B cell (primary cell): ENCODE measurements around the gene SRRM5.

Source experiments
- EZH2 ChIP-seq: IDR thresholded peaks from 2 replicates; pipeline ENCODE4 v1.6.1; 2012; ENCODE audit warnings: borderline replicate concordance, low read depth, mild to moderate bottlenecking, moderate library complexity, low read length; ENCODE audit not compliant: insufficient read depth, poor library complexity, severe bottlenecking
- TF ChIP-seq, protein P1 (sequence below): fragments of 200-600 bp; IDR thresholded peaks from one replicate; pipeline ENCODE4 v1.8.0; 2022; ENCODE audit warnings: antibody characterized with exemption, mild to moderate bottlenecking

DNA sequence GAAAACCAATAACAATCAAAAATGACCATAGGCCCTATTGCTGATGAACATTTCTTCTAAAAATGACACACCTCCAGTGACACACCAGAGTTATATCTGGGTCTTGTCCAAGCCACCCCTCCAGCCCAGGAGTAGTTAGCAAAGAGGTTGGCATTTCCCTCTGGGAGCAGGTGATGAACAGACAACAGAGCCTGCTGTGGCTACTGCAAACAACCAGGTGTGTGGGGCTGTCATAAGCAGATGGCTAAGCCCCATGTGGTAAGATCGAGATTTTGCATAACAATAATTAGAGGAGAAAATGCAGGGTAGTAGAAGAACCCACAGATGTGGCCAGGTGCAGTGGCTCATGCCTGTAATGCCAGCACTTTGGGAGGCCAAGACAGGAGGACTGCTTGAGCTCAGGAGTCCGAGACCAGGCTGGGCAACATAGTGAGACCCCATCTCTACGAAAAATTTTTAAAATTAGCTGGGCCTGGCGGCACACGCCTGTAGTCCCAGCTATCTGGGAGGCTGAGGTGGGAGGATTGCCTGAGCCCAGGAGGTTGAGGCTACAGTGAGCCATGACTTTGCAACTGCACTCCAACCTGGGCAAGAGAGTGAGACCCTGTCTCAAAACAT, 41.6 kb upstream of the SRRM5 start:
- TF ChIP-seq, protein P1, sequence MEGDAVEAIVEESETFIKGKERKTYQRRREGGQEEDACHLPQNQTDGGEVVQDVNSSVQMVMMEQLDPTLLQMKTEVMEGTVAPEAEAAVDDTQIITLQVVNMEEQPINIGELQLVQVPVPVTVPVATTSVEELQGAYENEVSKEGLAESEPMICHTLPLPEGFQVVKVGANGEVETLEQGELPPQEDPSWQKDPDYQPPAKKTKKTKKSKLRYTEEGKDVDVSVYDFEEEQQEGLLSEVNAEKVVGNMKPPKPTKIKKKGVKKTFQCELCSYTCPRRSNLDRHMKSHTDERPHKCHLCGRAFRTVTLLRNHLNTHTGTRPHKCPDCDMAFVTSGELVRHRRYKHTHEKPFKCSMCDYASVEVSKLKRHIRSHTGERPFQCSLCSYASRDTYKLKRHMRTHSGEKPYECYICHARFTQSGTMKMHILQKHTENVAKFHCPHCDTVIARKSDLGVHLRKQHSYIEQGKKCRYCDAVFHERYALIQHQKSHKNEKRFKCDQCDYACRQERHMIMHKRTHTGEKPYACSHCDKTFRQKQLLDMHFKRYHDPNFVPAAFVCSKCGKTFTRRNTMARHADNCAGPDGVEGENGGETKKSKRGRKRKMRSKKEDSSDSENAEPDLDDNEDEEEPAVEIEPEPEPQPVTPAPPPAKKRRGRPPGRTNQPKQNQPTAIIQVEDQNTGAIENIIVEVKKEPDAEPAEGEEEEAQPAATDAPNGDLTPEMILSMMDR: no peak
- no peak for TF ChIP-seq EZH2
